Measurements from ENCODE around the gene THBS2.

- TF ChIP-seq CTCF (IDR thresholded peaks at IDR 0.05) = no peak
- TF ChIP-seq POLR2A (IDR thresholded peaks at IDR 0.05) = no peak
Measured at GRCh38 chr6:169266261-169266660, 12.6 kb upstream of the THBS2 start.
